NCI-H128 (cell line): ENCODE results near the gene CHN2.

ENCODE experiments used
- DNase-seq: peaks from one replicate; lab custom pipeline; 2025; ENCODE audit not compliant: unreplicated experiment; lab: John Stamatoyannopoulos, UW

Gene CHN2

DNA sequence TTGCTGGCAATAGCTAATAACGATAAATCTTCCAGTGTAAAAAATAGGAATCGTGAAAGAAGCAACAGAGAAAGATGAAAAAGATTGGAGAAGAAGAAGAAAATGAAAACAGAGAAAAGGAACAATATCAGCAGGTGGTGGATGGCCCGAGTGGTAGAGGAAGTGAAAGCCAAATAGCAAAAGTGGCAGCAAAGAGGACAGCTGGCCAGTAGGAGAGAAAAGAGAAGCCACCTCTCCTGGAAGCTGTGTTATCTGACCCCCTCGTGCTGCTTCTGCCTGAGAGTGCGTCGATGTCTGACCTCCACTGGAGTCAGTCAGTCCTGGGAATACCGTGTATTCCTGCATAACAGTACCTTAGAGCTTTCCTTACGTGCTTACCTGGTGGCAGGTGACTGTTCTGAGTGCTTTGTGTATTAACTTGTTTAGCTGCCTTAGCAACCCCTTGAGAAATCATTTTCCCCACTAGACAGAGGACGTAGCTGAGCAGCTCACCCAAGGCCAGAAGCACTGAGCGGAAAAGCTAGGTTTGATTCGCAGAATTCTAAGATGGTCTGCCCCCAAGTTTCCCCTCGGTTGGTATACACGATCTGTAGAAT is 88.3 kb downstream of the CHN2 start:
- DNase-seq: no peak

DNA sequence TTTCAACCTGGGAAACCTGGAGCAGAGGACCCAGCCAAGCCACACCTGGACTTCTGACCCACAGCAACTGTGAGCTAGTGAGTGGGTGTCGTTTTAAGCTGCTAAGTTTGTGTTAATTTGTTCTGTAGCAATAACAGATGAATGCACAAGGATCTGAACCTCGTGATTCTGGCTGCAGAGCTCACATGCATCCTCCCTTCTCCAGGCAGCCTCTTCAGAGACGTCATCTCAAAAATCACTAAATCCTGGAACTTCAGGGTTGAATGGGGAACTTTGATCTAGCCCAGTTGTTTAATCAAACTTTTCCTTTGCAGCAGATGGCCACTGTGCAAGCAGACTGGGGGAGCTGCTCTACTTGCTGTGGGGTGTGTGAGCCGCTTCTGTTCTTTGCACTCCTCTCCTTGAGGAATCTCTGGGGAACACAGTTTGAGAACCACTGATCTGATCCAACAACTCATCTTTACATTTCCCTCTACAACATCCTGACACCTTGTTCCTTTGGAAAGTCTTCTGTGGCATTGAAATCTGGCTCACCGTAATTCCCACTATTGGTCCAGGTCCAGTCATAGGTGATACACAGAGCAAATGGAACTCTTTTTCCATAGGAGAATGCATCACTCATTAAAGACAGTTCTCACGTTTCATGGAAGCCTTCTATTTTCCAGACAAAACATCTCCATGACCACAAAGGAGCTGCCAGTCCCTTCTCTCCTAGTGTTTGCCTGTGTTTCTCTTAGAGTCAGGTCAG is 90.3 kb downstream of the CHN2 start:
- no peak for DNase-seq

DNA sequence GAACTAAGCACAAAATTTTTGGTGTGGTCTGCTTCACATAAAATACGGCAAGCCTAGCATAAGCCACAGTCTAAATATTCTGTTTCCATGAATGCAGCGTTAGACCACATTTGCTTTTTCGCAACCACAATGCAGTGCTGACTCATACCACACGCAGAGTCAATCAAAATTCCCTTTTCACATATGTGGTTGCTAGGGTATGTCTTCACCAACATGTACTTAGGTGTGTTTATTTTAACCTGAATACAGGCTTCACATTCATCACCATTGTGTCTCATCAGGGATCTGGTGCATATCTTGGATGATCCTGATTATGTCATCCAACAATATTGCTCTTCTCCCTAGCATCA is 90.8 kb downstream of the CHN2 start:
- DNase-seq: no peak

DNA sequence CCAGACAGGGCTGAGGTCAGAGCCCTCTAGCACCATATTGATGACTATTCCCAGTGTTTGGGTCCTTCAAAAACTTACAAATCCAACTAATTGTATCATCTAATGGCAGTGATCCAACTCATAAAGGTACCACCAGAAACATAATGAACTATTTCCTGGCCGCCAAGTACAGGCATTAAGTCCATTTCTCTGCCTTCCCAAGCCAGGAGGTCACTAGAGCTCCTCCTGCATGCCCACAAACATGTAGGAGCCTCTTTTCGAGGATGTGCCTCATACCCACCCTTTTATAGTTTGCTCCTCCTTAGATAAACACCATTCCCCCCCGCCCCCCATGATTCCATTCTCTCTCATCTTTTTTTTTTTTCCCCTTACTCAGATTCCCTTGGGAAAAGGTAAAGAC is 91.3 kb downstream of the CHN2 start:
- no peak for DNase-seq

DNA sequence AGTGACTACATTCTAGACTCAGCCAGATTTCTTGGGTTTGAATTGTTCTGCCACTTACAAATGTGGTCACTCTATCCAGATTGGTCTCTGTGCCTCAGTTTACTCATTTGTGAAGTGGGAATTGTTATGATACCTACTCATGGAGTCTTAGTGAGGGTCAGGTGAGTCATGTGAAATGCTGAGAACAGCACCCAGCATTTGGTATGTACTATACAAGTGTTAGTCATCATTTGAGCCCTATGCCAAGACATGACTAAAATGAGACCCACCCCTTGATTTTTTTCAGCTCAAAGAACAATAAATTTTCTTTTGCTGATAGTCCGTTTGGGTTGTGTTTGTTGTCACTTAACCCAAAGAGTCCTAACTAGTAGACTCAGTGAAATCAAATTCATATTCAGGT is 92.8 kb downstream of the CHN2 start:
- no peak for DNase-seq

DNA sequence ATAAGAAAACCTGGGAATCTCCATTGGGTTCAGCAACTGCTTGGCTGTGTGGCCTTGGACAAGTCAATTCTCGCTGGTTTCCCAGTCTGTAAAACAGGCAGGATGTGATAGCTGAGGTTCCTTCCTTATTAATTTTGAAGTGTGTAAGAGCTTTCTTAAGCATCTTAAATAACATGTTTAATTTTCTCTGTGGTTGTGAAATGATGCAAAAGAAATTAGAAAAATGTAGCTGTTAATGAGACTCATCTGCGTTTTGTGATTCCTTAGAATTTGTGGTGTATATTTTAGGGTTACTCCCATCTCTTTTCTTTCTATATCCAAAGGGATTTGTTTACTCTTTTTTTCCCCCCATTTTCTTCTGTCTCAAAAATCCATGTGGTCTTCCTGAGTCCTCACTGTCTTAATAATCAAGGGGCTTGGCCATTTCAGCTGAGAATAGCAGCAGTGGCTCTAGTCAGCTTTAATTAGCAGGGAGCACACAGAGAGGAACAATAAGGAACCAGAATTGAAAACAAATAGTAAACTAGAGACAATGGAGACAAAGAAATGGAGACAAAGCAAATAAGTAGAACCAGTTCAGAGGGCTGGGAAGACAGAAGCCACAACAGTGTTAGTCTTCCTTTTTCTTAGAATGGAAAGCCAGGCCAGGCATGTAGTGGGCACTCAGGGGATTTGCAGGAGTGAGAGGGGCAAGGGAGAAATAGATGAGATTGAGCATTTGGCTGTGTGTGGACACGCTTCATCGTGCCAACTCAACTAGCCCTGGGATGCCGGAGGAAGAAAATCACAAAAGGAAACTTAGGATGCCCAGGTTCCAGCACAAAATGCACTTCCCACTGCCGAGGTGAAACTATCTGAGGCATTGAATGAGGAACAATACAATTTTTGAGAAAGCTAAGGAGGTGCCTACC is 93.9 kb downstream of the CHN2 start:
- no peak for DNase-seq

DNA sequence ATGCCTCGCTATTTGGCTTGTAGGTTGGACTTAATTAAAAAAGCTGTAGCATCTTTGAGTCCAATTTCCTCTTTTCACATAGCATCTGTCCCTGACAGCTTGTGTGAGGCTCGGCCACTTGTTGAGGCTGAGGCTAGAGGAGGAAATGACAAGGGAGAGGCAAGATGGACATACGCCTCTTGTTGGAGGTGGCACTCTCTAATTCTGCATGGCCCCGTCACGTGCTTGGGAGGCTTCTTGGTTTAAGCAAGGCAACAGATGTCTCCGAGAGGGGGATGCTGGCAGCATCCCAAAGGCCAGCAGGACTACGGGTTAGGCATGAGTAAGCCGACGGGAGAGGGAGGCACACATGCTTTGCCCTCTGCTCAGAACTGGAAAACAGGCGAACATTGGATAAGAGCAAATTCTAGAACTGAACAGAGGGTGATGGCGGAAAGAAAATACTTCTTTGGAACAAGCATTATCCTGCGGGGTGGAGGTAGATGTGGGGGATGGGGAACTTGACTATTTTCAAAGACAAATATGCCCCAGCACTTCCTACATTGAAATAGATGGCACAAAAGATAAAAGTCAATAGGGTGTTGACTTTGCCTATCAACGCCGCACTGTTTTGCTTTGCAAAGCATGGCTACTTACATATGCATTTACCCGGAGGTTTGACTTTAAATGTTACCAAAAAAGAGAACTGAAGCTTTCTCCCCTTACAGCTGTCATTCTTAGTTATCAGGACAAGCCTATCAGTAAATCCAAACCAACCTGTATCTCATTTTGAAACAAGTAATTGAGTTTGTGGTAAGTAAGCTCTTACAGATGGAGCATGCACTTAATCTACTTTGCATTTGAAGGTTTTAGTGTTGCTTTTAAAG is 94.8 kb downstream of the CHN2 start:
- DNase-seq: no peak

DNA sequence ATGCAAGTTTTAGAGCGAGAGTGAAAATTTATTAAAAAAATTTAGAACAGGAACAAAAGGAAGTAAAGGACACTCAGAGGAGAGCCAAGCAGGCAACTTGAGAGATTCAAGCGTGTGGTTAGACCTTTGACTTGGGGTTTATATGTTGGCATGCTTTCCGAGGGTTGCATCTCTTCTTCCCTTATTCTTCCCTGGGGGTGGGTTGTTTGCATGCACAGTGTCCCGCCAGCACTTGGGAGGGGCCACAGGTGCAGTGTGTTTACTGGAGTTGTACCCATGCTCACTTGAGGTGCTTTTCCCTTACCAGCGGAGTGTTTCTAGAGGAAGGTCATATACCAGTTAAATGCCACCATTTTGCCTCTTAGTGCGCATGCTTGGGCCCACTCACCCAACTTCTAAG is 96.3 kb downstream of the CHN2 start:
- DNase-seq: no peak

DNA sequence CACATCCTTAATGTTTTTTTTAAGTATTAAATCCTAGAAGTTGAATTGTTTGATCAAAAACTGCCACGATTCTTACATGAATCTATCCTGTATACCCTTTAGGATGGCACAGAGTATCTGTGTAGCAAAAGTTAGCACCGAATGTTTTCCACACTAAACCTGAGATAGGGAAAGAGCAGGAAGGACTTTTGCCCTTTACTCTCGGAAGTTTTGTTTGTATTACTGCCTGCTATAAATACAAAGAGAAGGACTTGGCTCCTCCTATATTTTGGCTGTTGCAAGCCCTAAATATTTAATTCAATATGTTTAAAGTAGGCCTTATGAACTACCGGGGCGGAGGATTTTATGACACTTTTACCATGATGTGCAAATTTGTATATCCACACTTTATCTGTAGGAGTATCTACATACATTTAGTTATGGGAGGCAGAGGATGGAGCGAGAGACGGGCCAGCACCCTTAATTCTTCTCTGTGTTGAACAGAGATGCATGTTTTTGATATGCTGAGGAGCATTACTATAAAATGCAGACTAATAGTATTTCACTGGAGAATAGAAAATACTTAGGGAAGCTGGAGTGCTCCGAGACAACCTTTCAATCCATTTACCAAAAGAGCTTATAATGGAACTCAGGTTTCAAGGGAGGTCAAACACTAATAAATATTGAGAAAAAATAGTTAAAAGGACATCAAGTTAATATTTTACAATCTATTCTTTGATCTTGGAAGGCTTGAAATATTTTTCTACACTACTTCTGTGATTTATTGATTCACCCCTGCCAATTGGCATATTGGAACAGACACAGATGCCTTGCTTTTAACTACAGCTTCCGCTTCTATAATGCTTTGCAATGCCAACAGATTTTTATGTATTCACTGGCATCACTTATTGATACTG is 97.4 kb downstream of the CHN2 start:
- no peak for DNase-seq

DNA sequence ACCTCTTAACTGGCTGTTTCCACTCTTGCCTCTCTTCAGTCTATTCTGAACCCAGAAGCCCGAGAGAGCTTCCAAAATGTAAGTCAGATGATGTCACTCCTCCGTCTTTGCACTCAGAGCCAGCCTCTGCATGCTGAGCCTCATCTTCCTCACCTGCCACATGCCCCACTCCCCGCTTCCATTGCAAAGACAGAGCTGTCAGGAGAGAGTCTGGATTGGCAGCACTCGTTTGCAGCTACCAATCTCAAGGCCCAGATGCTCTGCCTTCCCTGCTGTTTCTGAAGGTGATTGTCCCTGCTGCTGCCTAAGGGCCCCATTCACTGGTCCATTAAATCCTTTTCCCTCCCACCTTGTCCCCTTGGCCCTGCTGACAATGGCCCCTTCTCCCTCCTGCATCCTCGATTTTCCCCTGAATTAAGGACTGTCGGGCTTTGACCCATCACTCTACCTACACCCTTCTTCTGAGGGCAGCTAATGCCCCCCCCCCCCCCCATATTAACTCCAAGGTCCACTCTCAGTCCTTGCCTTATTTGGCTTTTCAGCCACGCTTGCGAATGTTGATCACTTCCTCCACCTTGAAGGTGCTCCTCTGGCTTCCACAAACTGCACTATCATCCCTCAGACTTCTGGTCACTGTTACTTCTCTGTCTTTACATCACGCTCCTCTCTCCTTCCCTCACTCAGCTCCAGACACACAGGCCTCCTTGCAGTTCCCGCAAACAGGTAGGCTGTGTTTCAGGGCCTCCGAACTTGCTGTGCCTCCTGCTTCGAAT is 98.5 kb downstream of the CHN2 start:
- DNase-seq: no peak

DNA sequence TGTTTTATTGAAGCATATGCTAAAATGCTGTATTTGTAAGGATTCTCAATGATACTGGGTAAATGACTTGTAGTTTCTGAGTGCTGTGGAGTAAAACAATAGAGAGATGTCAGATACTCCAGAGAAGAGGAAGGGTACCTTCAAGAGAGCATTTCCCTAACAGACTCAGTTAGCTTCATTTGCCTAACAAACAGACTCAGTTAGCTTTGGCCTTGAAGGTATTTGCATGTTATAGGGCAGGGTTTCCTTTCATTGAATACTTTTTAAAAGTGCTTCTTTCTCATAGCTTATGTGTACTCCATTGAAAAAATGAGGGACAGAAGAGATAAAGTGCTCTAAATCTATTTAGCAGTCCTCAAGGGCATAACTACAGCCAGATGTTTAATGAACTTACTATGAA is 101.8 kb downstream of the CHN2 start:
- DNase-seq: no peak

DNA sequence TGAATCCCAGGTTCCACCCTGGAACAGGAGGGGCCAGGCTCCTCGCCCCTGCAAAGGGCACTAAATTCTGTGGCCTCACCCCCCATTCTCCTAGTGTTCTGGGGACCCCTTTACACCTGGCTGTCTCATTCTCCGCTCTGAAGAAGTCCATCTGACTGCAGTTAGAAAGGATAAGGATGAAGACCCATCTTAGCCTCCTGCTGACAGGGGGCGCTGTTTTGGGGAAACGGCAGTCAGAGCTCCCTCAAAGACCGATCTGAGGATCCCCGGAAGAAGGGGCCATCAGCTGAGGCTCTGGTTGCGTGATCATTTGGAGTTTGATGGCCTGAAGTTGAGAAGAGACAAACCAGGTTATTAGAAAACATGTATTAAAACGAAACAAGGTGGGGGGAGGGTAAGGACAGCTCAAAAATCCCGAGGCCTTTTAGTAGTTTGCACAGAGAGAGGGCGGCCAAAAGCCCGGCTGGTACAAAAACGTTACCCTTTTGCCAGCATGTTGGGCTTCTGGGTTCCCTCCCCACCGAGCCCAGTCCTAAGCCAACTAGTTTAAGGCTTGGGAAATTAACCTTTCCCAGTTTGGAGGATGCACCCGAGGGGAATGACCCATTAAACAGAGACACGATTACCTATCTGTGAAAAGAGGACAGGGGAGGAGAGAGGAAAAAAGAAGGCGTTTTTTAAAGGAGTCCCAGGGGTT is 102.8 kb downstream of the CHN2 start:
- no peak for DNase-seq

DNA sequence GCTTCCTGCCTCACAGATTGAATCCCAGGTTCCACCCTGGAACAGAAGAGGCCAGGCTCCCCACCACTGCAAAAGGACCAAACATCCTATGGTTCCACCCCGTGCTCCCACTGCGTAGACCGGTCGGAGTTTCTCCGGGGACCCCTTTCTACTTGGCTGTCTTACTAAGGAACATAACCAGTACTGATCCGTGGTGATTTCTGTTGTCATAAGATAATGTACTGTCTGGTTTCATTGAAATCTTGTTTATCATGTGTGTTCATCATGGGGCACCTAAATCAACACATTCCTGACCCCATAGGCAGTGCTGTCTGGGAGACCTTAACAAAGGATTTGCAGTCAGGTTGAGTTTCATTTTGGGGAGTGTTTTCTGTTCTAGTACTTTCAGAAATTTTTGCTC is 104.5 kb downstream of the CHN2 start:
- no peak for DNase-seq

DNA sequence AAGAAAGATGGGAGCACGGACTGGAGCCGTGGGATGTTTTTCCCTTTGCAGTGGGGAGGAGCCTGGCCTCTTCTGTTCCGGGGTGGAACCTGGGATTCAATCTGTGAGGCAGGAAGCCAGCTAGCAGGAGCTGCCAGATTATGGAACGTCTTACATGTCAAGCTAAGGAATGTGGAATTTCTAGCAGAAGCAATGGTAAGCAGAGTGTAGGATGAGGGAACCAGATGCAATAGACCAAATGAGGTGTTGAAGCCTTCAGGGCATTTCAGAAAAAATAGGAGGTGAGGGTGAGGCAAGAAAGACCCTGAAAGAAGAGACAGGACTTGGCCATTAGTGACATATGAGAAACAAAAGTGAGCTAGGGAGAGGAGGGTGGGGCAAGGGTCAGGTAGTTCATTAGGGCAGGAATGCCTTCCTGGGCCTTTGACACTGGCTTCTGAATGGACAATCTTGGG is 105.5 kb downstream of the CHN2 start:
- no peak for DNase-seq

DNA sequence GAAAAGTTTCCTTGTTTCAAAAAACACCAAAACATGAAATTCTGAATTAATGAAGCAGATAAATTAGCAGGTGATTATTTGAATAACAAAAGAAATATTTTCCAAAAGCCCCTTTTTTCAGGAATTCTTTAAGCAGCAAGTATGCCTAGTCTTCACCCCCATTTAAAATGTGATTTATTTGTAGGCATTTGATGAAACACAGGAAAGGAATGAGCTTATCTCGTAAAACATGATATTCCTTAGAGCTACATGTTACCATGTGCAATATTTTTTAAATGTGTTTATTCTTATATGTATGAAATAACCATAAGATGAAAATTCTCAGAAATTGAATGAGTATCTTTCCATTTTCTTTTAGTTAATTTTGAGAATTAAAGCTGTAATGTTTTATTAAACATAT is 106.1 kb downstream of the CHN2 start:
- DNase-seq: no peak

DNA sequence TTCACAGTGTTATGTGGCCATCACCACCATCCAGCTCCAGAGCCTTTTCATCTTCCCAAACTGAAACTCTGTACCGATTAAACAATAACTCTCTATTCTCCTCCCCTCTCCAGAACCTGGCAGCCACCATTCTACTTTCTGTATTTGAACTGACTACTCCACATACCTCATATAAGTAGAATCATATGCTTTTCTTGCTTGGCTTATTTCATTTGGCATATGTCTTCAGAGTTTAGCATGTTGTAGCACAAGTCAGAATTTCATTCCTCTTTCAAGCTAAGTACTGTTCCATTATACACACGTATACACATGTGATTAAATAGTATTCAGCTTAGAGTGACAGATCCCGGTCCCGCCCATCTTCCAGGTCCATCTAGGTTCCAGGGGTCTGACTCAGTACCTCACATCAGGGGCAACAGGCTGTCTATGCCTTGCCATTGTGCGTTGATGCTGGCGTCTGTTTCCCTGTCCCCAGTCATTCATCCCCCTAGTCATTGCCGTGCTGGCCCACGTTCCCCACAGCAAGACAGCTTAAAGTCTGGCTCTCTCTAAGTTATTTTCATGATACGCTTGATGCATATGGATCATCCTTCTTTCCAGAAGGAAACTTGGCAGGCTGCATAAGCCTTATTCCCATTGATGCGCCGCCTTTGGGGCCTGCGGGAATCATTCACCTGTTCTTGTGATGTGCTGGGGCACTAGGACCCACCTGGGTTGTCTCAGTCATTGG is 108.3 kb downstream of the CHN2 start:
- DNase-seq: no peak

DNA sequence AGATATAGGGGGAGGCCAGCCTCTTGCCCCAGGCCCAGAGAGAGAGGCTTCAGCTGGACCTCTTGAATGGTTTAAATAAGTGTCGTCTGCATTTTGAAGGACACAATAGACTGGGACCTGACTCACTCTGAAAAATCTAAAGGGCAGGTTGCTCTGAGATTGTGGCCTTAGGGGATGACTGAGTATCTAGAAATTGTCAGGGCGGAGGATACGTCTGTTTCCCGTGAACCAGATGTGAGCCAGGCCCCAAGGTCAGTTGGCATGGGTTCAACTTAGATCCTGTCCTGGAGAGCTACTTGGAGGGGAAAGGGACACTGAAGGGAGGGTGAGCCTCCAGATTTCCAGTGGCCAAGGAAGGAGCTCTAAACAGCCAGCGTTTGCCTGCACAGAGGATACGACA is 110.2 kb downstream of the CHN2 start:
- no peak for DNase-seq
